ENCODE data around the gene TMEM131. TPM values are rescaled to one million over a fixed set of nuclear protein-coding genes. Genes with fewer than 3 reads are reported as not detected.

Gene TMEM131
- total RNA-seq, 3 donors from 2014 or later: 58.3 to 110 (median 67.7) TPM

DNA sequence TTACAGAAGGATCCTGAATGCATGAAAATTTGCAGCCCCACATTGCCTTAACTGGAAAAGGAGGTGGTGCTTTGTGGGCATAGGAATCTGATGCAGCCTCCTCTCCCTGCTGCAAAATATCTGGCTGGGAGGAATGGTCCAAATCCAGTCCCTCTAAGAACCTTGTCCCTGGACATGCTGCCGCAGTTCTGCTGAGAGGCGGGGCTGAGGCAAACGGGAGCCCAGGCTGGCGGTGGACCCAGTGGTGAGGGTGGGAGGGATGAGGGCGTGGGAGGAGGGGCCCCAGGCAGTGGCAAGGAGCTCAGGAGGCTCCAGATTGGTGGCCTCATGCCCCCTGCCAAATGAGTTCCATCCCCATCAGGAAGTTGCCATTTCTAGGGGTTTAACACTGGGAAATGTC, 246.2 kb downstream of the TMEM131 start:
- H3K4me3 ChIP-seq: no peak overlapping the region
- no peaks in the 10 kb centered on the region for H3K9me3 ChIP-seq
- H3K36me3 ChIP-seq (ENCODE audit: low read depth): no peaks in the 10 kb centered on the region
- DNase-seq: no peak
- intact Hi-C loops (cut with DNase I, micrococcal nuclease): no loop called here
- ATAC-seq: no peak
- H3K4me1 ChIP-seq (ENCODE audit: low read depth): no peaks in the 10 kb centered on the region
- TF ChIP-seq, protein P1, sequence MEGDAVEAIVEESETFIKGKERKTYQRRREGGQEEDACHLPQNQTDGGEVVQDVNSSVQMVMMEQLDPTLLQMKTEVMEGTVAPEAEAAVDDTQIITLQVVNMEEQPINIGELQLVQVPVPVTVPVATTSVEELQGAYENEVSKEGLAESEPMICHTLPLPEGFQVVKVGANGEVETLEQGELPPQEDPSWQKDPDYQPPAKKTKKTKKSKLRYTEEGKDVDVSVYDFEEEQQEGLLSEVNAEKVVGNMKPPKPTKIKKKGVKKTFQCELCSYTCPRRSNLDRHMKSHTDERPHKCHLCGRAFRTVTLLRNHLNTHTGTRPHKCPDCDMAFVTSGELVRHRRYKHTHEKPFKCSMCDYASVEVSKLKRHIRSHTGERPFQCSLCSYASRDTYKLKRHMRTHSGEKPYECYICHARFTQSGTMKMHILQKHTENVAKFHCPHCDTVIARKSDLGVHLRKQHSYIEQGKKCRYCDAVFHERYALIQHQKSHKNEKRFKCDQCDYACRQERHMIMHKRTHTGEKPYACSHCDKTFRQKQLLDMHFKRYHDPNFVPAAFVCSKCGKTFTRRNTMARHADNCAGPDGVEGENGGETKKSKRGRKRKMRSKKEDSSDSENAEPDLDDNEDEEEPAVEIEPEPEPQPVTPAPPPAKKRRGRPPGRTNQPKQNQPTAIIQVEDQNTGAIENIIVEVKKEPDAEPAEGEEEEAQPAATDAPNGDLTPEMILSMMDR (IDR thresholded peaks at IDR 0.05): no peak

DNA sequence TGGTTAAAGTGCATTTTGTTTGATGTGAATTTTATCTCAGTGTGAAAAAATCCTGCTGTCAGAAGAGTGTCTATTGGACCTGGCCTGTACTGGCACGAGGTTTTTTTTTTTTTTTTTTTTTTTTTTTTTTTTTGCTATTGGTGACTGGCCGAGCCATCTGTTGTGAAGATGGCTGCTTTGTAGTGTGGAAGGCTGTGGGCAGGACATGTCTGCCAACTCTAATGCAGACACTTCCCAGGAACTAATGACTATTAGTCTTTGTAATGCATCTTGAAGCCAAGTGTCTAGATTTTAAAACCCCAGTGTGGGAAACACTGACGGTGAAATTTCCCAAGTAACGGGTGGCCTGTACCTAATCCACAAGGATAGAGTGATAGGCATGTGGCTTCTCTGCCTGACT, 248.0 kb downstream of the TMEM131 start:
- no peak for DNase-seq
- Histone ChIP-seq H3K9me3 (no peaks in the 10 kb centered on the region), H3K36me3 (ENCODE audit: low read depth) (no peaks in the 10 kb centered on the region), H3K4me3 (no peak overlapping the region), H3K4me1 (ENCODE audit: low read depth) (no peaks in the 10 kb centered on the region)
- TF ChIP-seq, protein P1 (IDR thresholded peaks at IDR 0.05): no peak
- intact Hi-C loops (cut with DNase I, micrococcal nuclease): no loop called here
- no peak for ATAC-seq

DNA sequence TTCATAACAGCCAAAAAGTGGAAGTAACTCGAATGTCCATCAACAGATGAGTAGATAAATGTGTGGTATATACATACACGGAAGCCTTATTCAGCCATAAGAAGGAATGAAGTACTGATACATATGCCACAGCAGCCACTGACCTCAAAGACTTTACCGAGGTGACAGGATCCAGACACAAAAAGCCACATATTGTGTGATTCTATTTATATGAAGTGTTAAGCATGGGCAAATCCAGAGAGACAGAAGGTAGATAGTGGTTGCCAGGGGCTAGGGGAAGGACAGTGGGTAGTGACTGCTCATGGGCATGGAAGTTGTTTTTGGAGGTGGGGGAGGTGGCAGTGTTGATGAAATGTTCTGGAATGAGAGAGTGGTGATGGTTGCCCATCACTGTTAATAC, 248.5 kb downstream of the TMEM131 start:
- DNase-seq (no peak), ATAC-seq (no peak)
- no peaks in the 10 kb centered on the region for H3K9me3 ChIP-seq
- H3K4me3 ChIP-seq: no peak overlapping the region
- TF ChIP-seq, protein P1 (IDR thresholded peaks at IDR 0.05): no peak
- H3K36me3 ChIP-seq (ENCODE audit: low read depth): no peaks in the 10 kb centered on the region
- no peaks in the 10 kb centered on the region for H3K4me1 ChIP-seq (ENCODE audit: low read depth)
- intact Hi-C loops (cut with DNase I, micrococcal nuclease): no loop called here

DNA sequence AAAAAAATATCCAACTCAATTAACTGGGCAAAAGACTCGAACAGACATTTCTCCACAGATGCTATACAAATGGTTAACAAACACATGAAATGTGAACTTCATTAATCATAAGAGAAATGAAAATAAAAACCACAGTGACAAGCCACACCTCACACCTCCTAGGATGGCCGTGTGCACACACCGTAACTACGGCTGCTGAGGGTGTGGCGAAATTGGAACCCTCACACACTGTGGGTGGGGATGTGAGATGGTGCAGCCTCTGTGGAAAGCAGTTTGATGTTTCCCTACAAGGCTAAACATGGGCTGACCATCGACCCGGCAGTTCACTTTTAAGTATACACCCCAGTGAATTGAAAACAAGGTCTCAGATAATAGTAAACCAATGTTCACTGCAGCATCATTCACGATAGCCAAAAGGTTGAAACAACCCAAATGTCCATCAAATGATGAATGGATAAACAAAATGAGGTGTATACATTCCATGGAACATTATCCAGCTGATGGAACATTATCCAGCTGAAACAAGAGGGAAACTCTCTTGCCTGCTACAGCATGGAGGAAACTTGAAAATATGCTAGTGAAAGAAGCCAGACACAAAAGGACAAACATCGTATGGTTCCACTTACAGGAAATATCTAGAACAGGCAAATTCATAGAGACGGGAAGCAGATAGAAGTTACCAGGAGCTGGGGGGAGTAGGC, 250.1 kb downstream of the TMEM131 start:
- no peaks in the 10 kb centered on the region for H3K36me3 ChIP-seq (ENCODE audit: low read depth)
- H3K9me3 ChIP-seq: no peaks in the 10 kb centered on the region
- no peaks in the 10 kb centered on the region for H3K4me1 ChIP-seq (ENCODE audit: low read depth)
- peak in 1 of 3 donors; percentile 29 for DNase-seq
- no peak overlapping the region for H3K4me3 ChIP-seq
- TF ChIP-seq, protein P1 (IDR thresholded peaks at IDR 0.05): no peak
- intact Hi-C loops (cut with DNase I, micrococcal nuclease): no loop called here
- ATAC-seq: peak; percentile 75

DNA sequence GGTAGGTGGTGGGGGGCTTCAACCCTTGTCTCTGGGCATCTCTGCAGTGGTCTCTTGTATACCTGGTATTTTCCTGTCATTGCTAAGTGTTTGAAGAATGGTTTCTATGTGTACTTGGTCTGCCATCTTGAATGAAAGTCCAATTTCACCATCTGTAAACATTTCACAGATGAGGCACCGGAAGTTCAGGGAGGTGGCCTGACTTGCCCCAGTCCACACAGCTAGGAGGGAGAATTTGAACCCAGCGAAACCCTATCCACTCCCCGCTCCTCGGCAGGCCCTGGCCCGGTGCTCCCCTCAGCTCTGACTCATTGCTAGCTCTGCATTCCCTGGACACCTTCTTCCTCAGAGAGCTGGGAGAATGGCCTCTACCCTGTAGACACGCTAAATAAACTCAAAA, 251.8 kb downstream of the TMEM131 start:
- intact Hi-C loops (cut with DNase I, micrococcal nuclease): no loop called here

More for the DNA sequence above, 251.8 kb downstream of the TMEM131 start:
- no peak for ATAC-seq
- H3K4me1 ChIP-seq (ENCODE audit: low read depth): no peaks in the 10 kb centered on the region
- H3K36me3 ChIP-seq (ENCODE audit: low read depth): no peaks in the 10 kb centered on the region
- no peak for DNase-seq
- H3K9me3 ChIP-seq: no peaks in the 10 kb centered on the region
- no peak overlapping the region for H3K4me3 ChIP-seq
- TF ChIP-seq, protein P1 (IDR thresholded peaks at IDR 0.05): no peak
